NCI-H1436 treated with DMSO at 0.1 percent for 48 hours (cell line): ENCODE measurements around the gene GKN2.

Source experiments
- DNase-seq: peaks from one replicate; lab custom pipeline; 2025; lab: John Stamatoyannopoulos, UW

Gene GKN2

GRCh38 chr2:68952887-68953521 is at the start of gene GKN2:
Gene GKN2, minus strand, starts transcription at chr2:68952893. Its CDS starts 32 bp downstream, at chr2:68952861.
- DNase-seq, result no peak

- DNase-seq, result no peak
These were observed 49.2 kb upstream of the GKN2 start for GRCh38 chr2:69001879-69002278.

GRCh38 chr2:68997401-68997800 is 44.7 kb upstream of the GKN2 start:
- no peak for DNase-seq

GRCh38 chr2:68995916-68996315 is 43.2 kb upstream of the GKN2 start:
- no peak for DNase-seq

- DNase-seq, result no peak
These were observed 42.2 kb upstream of the GKN2 start for GRCh38 chr2:68994864-68995263.

GRCh38 chr2:68993660-68994059 is 41.0 kb upstream of the GKN2 start:
- no peak for DNase-seq

GRCh38 chr2:68992933-68993332 is 40.2 kb upstream of the GKN2 start:
- no peak for DNase-seq

- DNase-seq, result no peak
These were observed 39.6 kb upstream of the GKN2 start for GRCh38 chr2:68992341-68992740.

GRCh38 chr2:68989035-68989434 is 36.3 kb upstream of the GKN2 start:
- no peak for DNase-seq

- no peak for DNase-seq
These were observed 34.4 kb upstream of the GKN2 start for GRCh38 chr2:68987021-68987503.

GRCh38 chr2:68980956-68981355 is 28.3 kb upstream of the GKN2 start:
- no peak for DNase-seq

- no peak for DNase-seq
These were observed 25.4 kb upstream of the GKN2 start for GRCh38 chr2:68978098-68978497.

GRCh38 chr2:68977453-68977852 is 24.8 kb upstream of the GKN2 start:
- no peak for DNase-seq

- no peak for DNase-seq
These were observed 23.2 kb upstream of the GKN2 start for GRCh38 chr2:68975844-68976243.

- DNase-seq, result no peak
These were observed 22.4 kb upstream of the GKN2 start for GRCh38 chr2:68974946-68975665.

- no peak for DNase-seq
These were observed 21.6 kb upstream of the GKN2 start, which contains the start of gene GKN1 for GRCh38 chr2:68974251-68974650. Gene GKN1, plus strand, starts transcription at chr2:68974636. Its CDS starts 42 bp downstream, at chr2:68974678.

- no peak for DNase-seq
These were observed 19.0 kb upstream of the GKN2 start for GRCh38 chr2:68971591-68972231.

- no peak for DNase-seq
These were observed 18.0 kb upstream of the GKN2 start for GRCh38 chr2:68970566-68971265.

GRCh38 chr2:68969736-68970490 is 17.2 kb upstream of the GKN2 start:
- DNase-seq, result no peak

- DNase-seq, result no peak
These were observed 15.5 kb upstream of the GKN2 start for GRCh38 chr2:68968221-68968620.

GRCh38 chr2:68964282-68964681 is 11.6 kb upstream of the GKN2 start:
- no peak for DNase-seq

GRCh38 chr2:68961380-68961779 is 8.7 kb upstream of the GKN2 start:
- DNase-seq, result no peak
